Activated CD8-positive, alpha-beta T cell treated with anti-CD3 and anti-CD28 coated beads for 36 hours (primary cell): ENCODE data around the gene VWA3B. TPM values are rescaled to one million over a fixed set of nuclear protein-coding genes. Genes with fewer than 3 reads are reported as not detected.

Experiments
- ATAC-seq: fragments of 200-7000 bp; cut with Tn5 transposase; one replicate; pipeline ENCODE4 v1.10.0; 2021; ENCODE audit warnings: mild to moderate bottlenecking, moderate library complexity
- CTCF ChIA-PET: fragments of 350-600 bp; sonication (Branson Sonifier 250); formaldehyde crosslinking; loops from one replicate; lab custom pipeline; 2021; ENCODE audit warnings: antibody characterized with exemption; lab: Charles Lee
- POLR2A ChIA-PET: fragments of 350-600 bp; sonication (Branson Sonifier 250); formaldehyde crosslinking; loops from one replicate; lab custom pipeline; 2021; ENCODE audit warnings: antibody characterized with exemption; lab: Charles Lee
- DNase-seq: peaks from one replicate; pipeline ENCODE4 v3.0.0-alpha.2; 2020
- H3K27ac Mint-ChIP-seq: one replicate; pipeline ENCODE4 v1.8.0; 2021; ENCODE audit warnings: mild to moderate bottlenecking, mixed read lengths
- H3K27me3 Mint-ChIP-seq: one replicate; pipeline ENCODE4 v1.8.0; 2021; ENCODE audit warnings: mixed read lengths
- H3K36me3 Mint-ChIP-seq: one replicate; pipeline ENCODE4 v1.8.0; 2021; ENCODE audit warnings: low read depth, mixed read lengths
- H3K4me1 Mint-ChIP-seq: one replicate; pipeline ENCODE4 v1.8.0; 2021; ENCODE audit warnings: low read depth, mixed read lengths
- H3K4me3 Mint-ChIP-seq: one replicate; pipeline ENCODE4 v1.8.0; 2021; ENCODE audit warnings: mild to moderate bottlenecking, moderate library complexity, mixed read lengths
- H3K9me3 Mint-ChIP-seq: one replicate; pipeline ENCODE4 v1.8.0; 2021; ENCODE audit warnings: mixed read lengths
- intact Hi-C: fragments of 100-400 bp; cut with micrococcal nuclease; formaldehyde crosslinking; loops from one replicate; pipeline ENCODE4 v1.10.0; 2022
- total RNA-seq, 2 experiments: library from RNA; stranded (reverse); gene quantifications; one replicate each; pipeline ENCODE4 v1.2.3, GENCODE V29; 2021
- TF ChIP-seq, protein P1 (sequence below): fragments of 200-600 bp; IDR thresholded peaks from one replicate; pipeline ENCODE4 v1.8.0; 2022; ENCODE audit warnings: antibody characterized with exemption, mild to moderate bottlenecking

Gene VWA3B
- total RNA-seq, 2 experiments from 2014 or later, result not detected

DNA sequence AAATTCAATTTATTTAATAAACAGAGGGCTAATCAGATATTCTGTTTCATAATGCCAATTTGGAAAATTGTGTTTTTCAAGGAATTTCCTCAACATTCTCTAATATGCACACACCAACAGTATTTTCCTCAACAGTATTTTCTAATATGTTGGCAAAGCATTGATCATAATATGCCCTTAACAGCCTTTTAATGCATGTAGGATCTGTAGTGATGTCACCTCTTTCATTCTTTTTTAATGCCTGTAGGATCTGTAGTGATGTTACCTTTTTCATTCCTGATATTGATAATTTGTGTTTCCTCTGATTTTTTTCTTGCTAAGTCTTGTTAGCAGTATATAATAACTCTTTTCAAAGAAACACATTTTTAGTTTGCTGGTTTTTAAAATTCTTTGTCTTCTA is 15.9 kb downstream of the VWA3B start:
- H3K4me1 Mint-ChIP-seq, result no peaks in the 10 kb centered on the region
- intact Hi-C loops, result no loop called here
- no peak for DNase-seq
- ATAC-seq, result no peak
- ChIA-PET CTCF (no interaction called here), POLR2A (no interaction called here)
- no peak overlapping the region for H3K4me3 Mint-ChIP-seq
- peaks cover 2% of the 10 kb centered on the region for H3K27me3 Mint-ChIP-seq
- H3K36me3 Mint-ChIP-seq, result no peaks in the 10 kb centered on the region
- TF ChIP-seq, protein P1, sequence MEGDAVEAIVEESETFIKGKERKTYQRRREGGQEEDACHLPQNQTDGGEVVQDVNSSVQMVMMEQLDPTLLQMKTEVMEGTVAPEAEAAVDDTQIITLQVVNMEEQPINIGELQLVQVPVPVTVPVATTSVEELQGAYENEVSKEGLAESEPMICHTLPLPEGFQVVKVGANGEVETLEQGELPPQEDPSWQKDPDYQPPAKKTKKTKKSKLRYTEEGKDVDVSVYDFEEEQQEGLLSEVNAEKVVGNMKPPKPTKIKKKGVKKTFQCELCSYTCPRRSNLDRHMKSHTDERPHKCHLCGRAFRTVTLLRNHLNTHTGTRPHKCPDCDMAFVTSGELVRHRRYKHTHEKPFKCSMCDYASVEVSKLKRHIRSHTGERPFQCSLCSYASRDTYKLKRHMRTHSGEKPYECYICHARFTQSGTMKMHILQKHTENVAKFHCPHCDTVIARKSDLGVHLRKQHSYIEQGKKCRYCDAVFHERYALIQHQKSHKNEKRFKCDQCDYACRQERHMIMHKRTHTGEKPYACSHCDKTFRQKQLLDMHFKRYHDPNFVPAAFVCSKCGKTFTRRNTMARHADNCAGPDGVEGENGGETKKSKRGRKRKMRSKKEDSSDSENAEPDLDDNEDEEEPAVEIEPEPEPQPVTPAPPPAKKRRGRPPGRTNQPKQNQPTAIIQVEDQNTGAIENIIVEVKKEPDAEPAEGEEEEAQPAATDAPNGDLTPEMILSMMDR, result no peak
- H3K27ac Mint-ChIP-seq, result no peak overlapping the region
- H3K9me3 Mint-ChIP-seq, result peaks cover 4% of the 10 kb centered on the region

DNA sequence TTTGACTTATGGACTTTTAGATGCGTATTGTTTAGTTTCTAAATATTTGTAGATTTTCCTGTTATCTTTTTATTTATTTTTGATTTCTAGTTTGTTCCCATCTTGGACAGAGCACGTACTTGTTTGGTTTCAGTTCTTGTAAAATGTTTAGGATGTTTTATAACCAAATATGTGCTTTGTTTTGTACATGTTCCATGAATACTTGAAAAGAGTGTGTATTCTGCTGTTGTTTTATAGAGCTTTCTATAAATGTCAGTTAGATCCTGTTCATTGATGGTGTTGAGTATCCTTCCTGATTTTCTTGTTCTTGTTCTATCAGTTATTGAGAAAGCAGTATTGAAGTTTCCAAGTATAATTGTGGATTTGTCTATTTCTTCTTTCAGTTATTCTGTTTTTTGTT is 21.1 kb downstream of the VWA3B start:
- ChIA-PET CTCF (no interaction called here), POLR2A (no interaction called here)
- peaks cover 8% of the 10 kb centered on the region for H3K9me3 Mint-ChIP-seq
- peaks cover 7% of the 10 kb centered on the region for H3K27me3 Mint-ChIP-seq
- H3K27ac Mint-ChIP-seq, result no peak overlapping the region
- no peak overlapping the region for H3K4me3 Mint-ChIP-seq
- intact Hi-C loops, result no loop called here
- DNase-seq (no peak), ATAC-seq (no peak)
- H3K36me3 Mint-ChIP-seq, result no peaks in the 10 kb centered on the region
- TF ChIP-seq, protein P1, result no peak
- no peaks in the 10 kb centered on the region for H3K4me1 Mint-ChIP-seq

DNA sequence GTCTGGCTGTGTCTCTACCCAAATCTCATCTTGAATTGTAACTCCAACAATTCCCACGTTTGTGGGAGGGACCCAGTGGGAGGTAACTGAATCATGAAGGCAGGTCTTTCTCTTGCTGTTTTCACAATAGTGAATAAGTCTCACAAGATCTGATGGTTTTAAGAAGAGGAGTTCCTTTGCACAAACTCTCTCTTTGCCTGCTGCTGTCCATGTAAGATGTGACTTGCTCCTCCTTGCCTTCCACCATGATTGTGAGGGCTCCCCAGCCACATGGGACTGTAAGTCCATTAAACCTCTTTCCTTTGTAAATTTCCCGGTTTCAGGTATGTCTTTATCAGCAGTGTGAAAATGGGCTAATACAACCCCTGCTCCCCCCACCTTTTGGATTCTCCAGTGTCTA is 23.8 kb downstream of the VWA3B start:
- ChIA-PET CTCF (no interaction called here), POLR2A (no interaction called here)
- H3K36me3 Mint-ChIP-seq, result no peaks in the 10 kb centered on the region
- peaks cover 14% of the 10 kb centered on the region for H3K27me3 Mint-ChIP-seq
- H3K27ac Mint-ChIP-seq, result no peak overlapping the region
- no peaks in the 10 kb centered on the region for H3K4me1 Mint-ChIP-seq
- no peak overlapping the region for H3K4me3 Mint-ChIP-seq
- ATAC-seq (no peak), DNase-seq (no peak)
- intact Hi-C loops, result no loop called here
- TF ChIP-seq, protein P1, result no peak
- H3K9me3 Mint-ChIP-seq, result peaks cover 11% of the 10 kb centered on the region

DNA sequence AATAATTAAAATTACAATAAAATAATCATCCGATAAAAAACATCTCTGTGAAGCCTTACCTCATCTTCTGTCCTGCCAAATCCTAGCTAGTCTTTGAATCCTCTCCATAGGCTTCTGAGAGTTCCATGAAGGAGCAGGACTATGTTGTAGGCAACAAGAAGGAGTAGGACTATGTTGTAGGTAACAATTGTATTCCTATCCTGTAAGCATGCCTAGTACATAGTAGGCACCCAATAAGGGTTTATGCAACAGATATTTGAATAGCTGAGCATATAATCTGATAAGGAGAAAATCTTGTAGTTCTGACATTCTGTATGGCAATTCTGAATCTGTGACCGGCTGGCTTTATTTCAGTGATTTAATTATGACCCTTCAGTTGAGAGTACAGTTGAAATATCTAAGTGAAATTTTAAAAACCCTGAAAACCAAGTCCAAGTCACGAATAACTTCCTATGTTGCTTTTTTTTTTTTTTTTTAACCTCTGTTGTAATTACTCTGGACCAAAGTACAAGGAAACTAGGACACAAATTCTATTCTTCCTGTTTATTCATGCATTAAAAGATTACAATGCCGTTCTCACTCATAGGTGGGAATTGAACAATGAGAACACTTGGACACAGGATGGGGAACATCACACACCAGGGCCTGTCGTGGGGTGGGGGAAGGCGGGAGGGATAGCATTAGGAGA is 27.8 kb downstream of the VWA3B start:
- ChIA-PET CTCF (no interaction called here), POLR2A (no interaction called here)
- ATAC-seq, result no peak
- no peaks in the 10 kb centered on the region for H3K36me3 Mint-ChIP-seq
- TF ChIP-seq, protein P1, result no peak
- no peak overlapping the region for H3K4me3 Mint-ChIP-seq
- intact Hi-C loops, result no loop called here
- DNase-seq, result no peak
- H3K9me3 Mint-ChIP-seq, result peaks cover 11% of the 10 kb centered on the region
- H3K27ac Mint-ChIP-seq, result no peak overlapping the region
- no peaks in the 10 kb centered on the region for H3K4me1 Mint-ChIP-seq
- peaks cover 10% of the 10 kb centered on the region for H3K27me3 Mint-ChIP-seq

DNA sequence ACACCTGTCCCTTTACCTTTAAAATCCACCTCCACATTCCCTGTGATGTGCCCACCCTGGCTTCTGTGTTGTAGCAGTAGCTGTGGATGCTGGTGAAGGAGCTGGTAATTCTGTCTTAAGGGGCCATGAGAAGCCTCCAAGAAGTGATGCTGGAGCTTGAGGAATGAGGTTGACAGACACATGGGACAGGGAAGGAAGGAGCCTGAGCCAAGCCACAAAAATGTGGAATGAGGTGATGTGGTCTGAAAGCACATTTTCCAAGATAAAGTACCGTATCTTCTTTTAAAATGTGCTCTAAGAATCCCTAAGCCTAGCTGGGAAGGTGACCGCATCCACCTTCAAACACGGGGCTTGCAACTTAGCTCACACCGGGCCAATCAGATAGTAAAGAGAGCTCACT is 31.2 kb downstream of the VWA3B start:
- no peaks in the 10 kb centered on the region for H3K36me3 Mint-ChIP-seq
- intact Hi-C loops, result no loop called here
- H3K4me3 Mint-ChIP-seq, result no peak overlapping the region
- ATAC-seq (no peak), DNase-seq (no peak)
- ChIA-PET POLR2A (no interaction called here), CTCF (interaction anchor here (1.1 kb wide), 1 partner anchor 233 kb away, joined by 3 read pairs; no protein-coding TSS in a partner anchor)
- peaks cover 3% of the 10 kb centered on the region for H3K4me1 Mint-ChIP-seq
- H3K27me3 Mint-ChIP-seq, result peaks cover 18% of the 10 kb centered on the region
- no peak overlapping the region for H3K27ac Mint-ChIP-seq
- TF ChIP-seq, protein P1, result no peak
- H3K9me3 Mint-ChIP-seq, result peaks cover 3% of the 10 kb centered on the region
